Small intestine (tissue), 16 donors: ENCODE data around the gene DCAF11. TPM values are rescaled to one million over a fixed set of nuclear protein-coding genes. Genes with fewer than 3 reads are reported as not detected.

Source experiments
- DNase-seq, 2 donors: peaks; one replicate each; pipeline versions ENCODE4 v3.0.0 to v3.0.0-alpha.2; 2013
- FAIRE-seq: peaks from 2 replicates; lab custom pipeline; 2012; peaks lifted over from hg19 to GRCh38; lab: Jason Lieb, UNC
- H3K27ac ChIP-seq, 3 donors: one replicate each; pipeline ENCODE4 v1.5.1; 2013; ENCODE audit warnings: low read length in 2 of 3, mild to moderate bottlenecking in 2 of 3, control low read depth in 1 of 3, inconsistent platforms in 1 of 3, low read depth in 1 of 3, moderate library complexity in 1 of 3
- H3K27me3 ChIP-seq, 3 donors: one replicate each; pipeline ENCODE4 v1.6.1; 2013; ENCODE audit warnings: low read length in 3 of 3, inconsistent platforms in 1 of 3; ENCODE audit not compliant: control insufficient read depth in 3 of 3, insufficient read depth in 3 of 3
- H3K36me3 ChIP-seq, 3 donors: one replicate each; pipeline ENCODE4 v1.6.1; 2013; ENCODE audit warnings: low read length in 3 of 3, inconsistent platforms in 1 of 3, low read depth in 1 of 3, mild to moderate bottlenecking in 1 of 3, moderate library complexity in 1 of 3; ENCODE audit not compliant: control insufficient read depth in 3 of 3, insufficient read depth in 2 of 3
- H3K4me1 ChIP-seq, 3 donors: one replicate each; pipeline ENCODE4 v1.6.1; 2013; ENCODE audit warnings: low read length in 2 of 3, inconsistent platforms in 1 of 3, low read depth in 1 of 3, mild to moderate bottlenecking in 1 of 3, moderate library complexity in 1 of 3; ENCODE audit not compliant: control insufficient read depth in 3 of 3, insufficient read depth in 2 of 3
- H3K4me3 ChIP-seq, 3 donors: one replicate each; pipeline ENCODE4 v1.5.1; 2013; ENCODE audit warnings: low read length in 3 of 3, control low read depth in 1 of 3, inconsistent platforms in 1 of 3, low read depth in 1 of 3, mild to moderate bottlenecking in 1 of 3, moderate library complexity in 1 of 3
- H3K9me3 ChIP-seq, 2 donors: one replicate each; pipeline ENCODE4 v1.6.1; 2013; ENCODE audit warnings: low read depth in 1 of 2, low read length in 1 of 2; ENCODE audit not compliant: control insufficient read depth in 2 of 2, insufficient read depth in 1 of 2
- whole genome bisulfite sequencing, 3 donors: extraction: QIAGEN DNeasy Blood & Tissue Kit; methylation state at CpG; one replicate each; pipeline ENCODE4 v1.1.7; 2013; 5-methylcytosine and 5-hydroxymethylcytosine counted together
- long read RNA-seq, 10 donors: transcript quantifications; one replicate each; lab custom pipeline, GENCODE V29; 2026
- polyA plus RNA-seq, 4 donors: library from polyadenylated mRNA; stranded (reverse) in 3 of 4; unstranded in 1 of 4; fragments of 200-250 nt in 3 of 4; fragments of 120-200 nt in 1 of 4; gene quantifications; one replicate each; pipeline versions ENCODE4 v1.2.1 to v1.2.3, GENCODE V29; 2013
- donor health status: healthy with polysubstance abuse.
- donor health status: control.
- donor health status: control.
- donor health status: Bipolar disorder and iron deficiency.
- donor health status: healthy.

Gene DCAF11
- polyA plus RNA-seq, result 100 to 1,000 TPM in 2 of 4 donors, 10 to 100 TPM in 2; 72.1 to 122 (median 93.3) TPM
- long read RNA-seq, donor 1, result 0 reads
- long read RNA-seq, donor 2, full-length matches to known transcripts, result 4 of 4 reads
- long read RNA-seq, donor 2, partial matches to known transcripts, result 0 of 4 reads
- long read RNA-seq, donor 2, other reads (novel, unspliced or antisense), result 0 of 4 reads
- long read RNA-seq, donor 3, full-length matches to known transcripts, result 1 of 25 reads
- long read RNA-seq, donor 3, partial matches to known transcripts, result 24 of 25 reads
- long read RNA-seq, donor 3, other reads (novel, unspliced or antisense), result 0 of 25 reads
- long read RNA-seq, donor 4, result 0 reads
- long read RNA-seq, donor 5, partial matches to known transcripts, result 0 of 1 reads
- long read RNA-seq, donor 5, other reads (novel, unspliced or antisense), result 0 of 1 reads
- long read RNA-seq, donor 6, full-length matches to known transcripts, result 9 of 15 reads
- long read RNA-seq, donor 6, partial matches to known transcripts, result 6 of 15 reads
- long read RNA-seq, donor 6, other reads (novel, unspliced or antisense), result 0 of 15 reads
- long read RNA-seq, donor 7, result 0 reads
- long read RNA-seq, donor 8, result 0 reads
- long read RNA-seq, donor 9, result 0 reads
- long read RNA-seq, donor 10, full-length matches to known transcripts, result 3 of 3 reads
- long read RNA-seq, donor 10, partial matches to known transcripts, result 0 of 3 reads
- long read RNA-seq, donor 10, other reads (novel, unspliced or antisense), result 0 of 3 reads

- Histone ChIP-seq H3K4me3 (peak within 1 kb of the TSS; percentile 72 to 95 (median 87)), H3K36me3 (peaks cover 0 to 30% (median 6%) of the 10 kb centered on the region in 3 donors), H3K4me1 (peaks cover 0 to 26% (median 13%) of the 10 kb centered on the region in 3 donors), H3K9me3 (no peaks in the 10 kb centered on the region), H3K27me3 (no peaks in the 10 kb centered on the region), H3K27ac (peak within 1 kb of the TSS; percentile 97 to 100 (median 98))
- peak; percentile 100 for DNase-seq
- FAIRE-seq, result peak; percentile 55
- 0 to 1% (median 0%) methylated on average over 65 of the region's 65 CpGs for WGBS, 3 donors
These were observed at the start of gene DCAF11, which contains the start of gene NRL for GRCh38 chr14:24114532-24115421. DCAF11 (plus strand) TSS chr14:24114777; CDS start chr14:24115595, 818 bp downstream. NRL (minus strand) TSS chr14:24114949; CDS start chr14:24082848, 32,101 bp downstream.

GRCh38 chr14:24064856-24065255 is 49.7 kb upstream of the DCAF11 start:
- no peaks in the 10 kb centered on the region for H3K9me3 ChIP-seq
- FAIRE-seq (no peak), DNase-seq (no peak)
- no peak overlapping the region for H3K27ac ChIP-seq
- no peak overlapping the region for H3K4me3 ChIP-seq
- H3K4me1 ChIP-seq, result peaks cover 0 to 60% (median 14%) of the 10 kb centered on the region in 3 donors
- H3K27me3 ChIP-seq, result no peaks in the 10 kb centered on the region
- H3K36me3 ChIP-seq, result peaks cover 0 to 14% (median 0%) of the 10 kb centered on the region in 3 donors
- 81 to 90% (median 88%) methylated on average over 10 to 15 of the region's 15 CpGs for WGBS, 3 donors

- 77 to 89% (median 79%) methylated on average over 8 of the region's 8 CpGs for WGBS, 3 donors
These were observed 49.2 kb upstream of the DCAF11 start for GRCh38 chr14:24065408-24065807.

GRCh38 chr14:24066496-24067132 is 48.0 kb upstream of the DCAF11 start:
- H3K27ac ChIP-seq, result peak overlapping the region in 2 of 3 donors; percentile 8 to 77
- H3K4me3 ChIP-seq, result no peak overlapping the region
- H3K36me3 ChIP-seq, result peaks cover 0 to 6% (median 0%) of the 10 kb centered on the region in 3 donors
- no peaks in the 10 kb centered on the region for H3K9me3 ChIP-seq
- peaks cover 0 to 49% (median 12%) of the 10 kb centered on the region in 3 donors for H3K4me1 ChIP-seq
- DNase-seq, result peak; percentile 54 to 66
- H3K27me3 ChIP-seq, result no peaks in the 10 kb centered on the region
- 53 to 74% (median 64%) methylated on average over 8 of the region's 8 CpGs for WGBS, 3 donors
- no peak for FAIRE-seq

More at GRCh38 chr14:24065408-24065807, 49.2 kb upstream of the DCAF11 start:
- Histone ChIP-seq H3K4me1 (peaks cover 0 to 57% (median 14%) of the 10 kb centered on the region in 3 donors), H3K27ac (no peak overlapping the region), H3K9me3 (no peaks in the 10 kb centered on the region), H3K36me3 (peaks cover 0 to 14% (median 0%) of the 10 kb centered on the region in 3 donors), H3K27me3 (no peaks in the 10 kb centered on the region), H3K4me3 (no peak overlapping the region)
- DNase-seq, result no peak
- no peak for FAIRE-seq

GRCh38 chr14:24067133-24068082 is 47.2 kb upstream of the DCAF11 start:
- no peak for FAIRE-seq

GRCh38 chr14:24068711-24069410 is 45.7 kb upstream of the DCAF11 start:
- DNase-seq, result no peak
- no peaks in the 10 kb centered on the region for H3K27me3 ChIP-seq
- peaks cover 0 to 54% (median 3%) of the 10 kb centered on the region in 3 donors for H3K4me1 ChIP-seq

More at GRCh38 chr14:24067133-24068082, 47.2 kb upstream of the DCAF11 start:
- peak overlapping the region in 1 of 3 donors; percentile 77 for H3K27ac ChIP-seq
- WGBS, 3 donors, result 83 to 88% (median 83%) methylated on average over 12 of the region's 12 CpGs
- no peaks in the 10 kb centered on the region for H3K27me3 ChIP-seq
- peak in 1 of 2 donors; percentile 56 for DNase-seq
- peaks cover 0 to 2% (median 0%) of the 10 kb centered on the region in 3 donors for H3K36me3 ChIP-seq
- H3K4me3 ChIP-seq, result no peak overlapping the region
- no peaks in the 10 kb centered on the region for H3K9me3 ChIP-seq
- H3K4me1 ChIP-seq, result peaks cover 0 to 49% (median 8%) of the 10 kb centered on the region in 3 donors

More at GRCh38 chr14:24068711-24069410, 45.7 kb upstream of the DCAF11 start:
- Histone ChIP-seq H3K4me3 (no peak overlapping the region), H3K9me3 (no peaks in the 10 kb centered on the region), H3K36me3 (peaks cover 0 to 2% (median 0%) of the 10 kb centered on the region in 3 donors), H3K27ac (no peak overlapping the region)
- no peak for FAIRE-seq
- 84 to 88% (median 84%) methylated on average over 9 to 10 of the region's 10 CpGs for WGBS, 3 donors
